RWPE2 (cell line): ENCODE data around the gene ZMIZ1.

Experiments used
- ATAC-seq: fragments of 200-7000 bp; cut with Tn5 transposase; 3 replicates; pipeline ENCODE4 v1.9.1; 2021; ENCODE audit warnings: low read depth
- DNase-seq: peaks from one replicate; pipeline ENCODE4 v3.0.0-alpha.2; 2020; ENCODE audit warnings: low spot score
- H3K27ac ChIP-seq: fragments of 450-650 bp; 2 replicates; pipeline ENCODE4 v1.5.1; 2017; ENCODE audit warnings: mild to moderate bottlenecking; ENCODE audit not compliant: poor library complexity, severe bottlenecking
- H3K27me3 ChIP-seq: fragments of 250-450 bp; sonication (Bioruptor Pico); 2 replicates; pipeline ENCODE4 v1.5.1; 2021; ENCODE audit warnings: mild to moderate bottlenecking, moderate library complexity; ENCODE audit not compliant: insufficient read depth, poor library complexity, severe bottlenecking
- H3K36me3 ChIP-seq: fragments of 250-450 bp; sonication (Bioruptor Pico); 2 replicates; pipeline ENCODE4 v1.5.1; 2020; ENCODE audit warnings: low read depth, mild to moderate bottlenecking, moderate library complexity
- H3K4me1 ChIP-seq: fragments of 250-450 bp; sonication (Bioruptor Pico); 2 replicates; pipeline ENCODE4 v1.5.1; 2021; ENCODE audit warnings: mild to moderate bottlenecking, moderate library complexity; ENCODE audit not compliant: insufficient read depth, poor library complexity, severe bottlenecking
- H3K4me3 ChIP-seq: fragments of 250-450 bp; sonication (Bioruptor Pico); 2 replicates; pipeline ENCODE4 v1.5.1; 2021; ENCODE audit warnings: mild to moderate bottlenecking, moderate library complexity; ENCODE audit not compliant: severe bottlenecking
- H3K9me3 ChIP-seq: fragments of 250-450 bp; sonication (Bioruptor Pico); 2 replicates; pipeline ENCODE4 v1.5.1; 2021; ENCODE audit warnings: mild to moderate bottlenecking, moderate library complexity; ENCODE audit not compliant: severe bottlenecking
- TF ChIP-seq, protein P1 (sequence below): fragments of 450-650 bp; IDR thresholded peaks from one replicate; pipeline ENCODE4 v1.5.1; 2017; ENCODE audit warnings: mild to moderate bottlenecking, moderate library complexity; ENCODE audit not compliant: poor library complexity, severe bottlenecking

The ZMIZ1 gene

DNA sequence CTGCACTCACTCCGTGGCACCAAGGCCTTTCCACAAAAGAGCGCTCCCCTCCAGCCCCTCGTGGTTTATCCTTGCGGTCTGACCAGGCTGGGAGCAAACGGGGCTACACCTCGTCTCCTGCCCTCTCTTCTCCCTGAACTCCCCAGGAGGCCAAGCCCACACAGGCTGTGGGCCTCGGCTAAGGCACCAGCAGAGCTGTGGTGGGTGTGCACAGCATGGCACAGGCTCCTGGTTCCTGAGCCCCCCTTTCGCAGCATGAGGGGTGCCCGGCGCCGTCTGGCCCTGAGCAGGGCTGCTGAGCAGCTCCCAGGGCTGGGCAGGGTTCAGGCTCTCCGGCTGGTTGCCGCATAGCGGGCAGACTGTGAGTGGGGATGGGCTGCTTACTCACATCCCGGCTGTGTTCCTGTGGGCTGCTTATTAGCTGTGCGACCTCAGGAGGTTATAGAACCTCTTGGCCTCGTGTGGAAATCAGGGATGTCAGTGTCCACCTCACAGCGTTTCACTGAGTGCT lies 90.4 kb downstream of the ZMIZ1 start:
- ATAC-seq (peak; percentile 59), DNase-seq (no peak)
- Histone ChIP-seq H3K27me3 (no peaks in the 10 kb centered on the region), H3K4me3 (no peak overlapping the region), H3K4me1 (peaks cover 41% of the 10 kb centered on the region), H3K36me3 (no peaks in the 10 kb centered on the region), H3K9me3 (no peaks in the 10 kb centered on the region), H3K27ac (peak overlapping the region; percentile 60)
- TF ChIP-seq, protein P1, sequence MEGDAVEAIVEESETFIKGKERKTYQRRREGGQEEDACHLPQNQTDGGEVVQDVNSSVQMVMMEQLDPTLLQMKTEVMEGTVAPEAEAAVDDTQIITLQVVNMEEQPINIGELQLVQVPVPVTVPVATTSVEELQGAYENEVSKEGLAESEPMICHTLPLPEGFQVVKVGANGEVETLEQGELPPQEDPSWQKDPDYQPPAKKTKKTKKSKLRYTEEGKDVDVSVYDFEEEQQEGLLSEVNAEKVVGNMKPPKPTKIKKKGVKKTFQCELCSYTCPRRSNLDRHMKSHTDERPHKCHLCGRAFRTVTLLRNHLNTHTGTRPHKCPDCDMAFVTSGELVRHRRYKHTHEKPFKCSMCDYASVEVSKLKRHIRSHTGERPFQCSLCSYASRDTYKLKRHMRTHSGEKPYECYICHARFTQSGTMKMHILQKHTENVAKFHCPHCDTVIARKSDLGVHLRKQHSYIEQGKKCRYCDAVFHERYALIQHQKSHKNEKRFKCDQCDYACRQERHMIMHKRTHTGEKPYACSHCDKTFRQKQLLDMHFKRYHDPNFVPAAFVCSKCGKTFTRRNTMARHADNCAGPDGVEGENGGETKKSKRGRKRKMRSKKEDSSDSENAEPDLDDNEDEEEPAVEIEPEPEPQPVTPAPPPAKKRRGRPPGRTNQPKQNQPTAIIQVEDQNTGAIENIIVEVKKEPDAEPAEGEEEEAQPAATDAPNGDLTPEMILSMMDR = no peak

DNA sequence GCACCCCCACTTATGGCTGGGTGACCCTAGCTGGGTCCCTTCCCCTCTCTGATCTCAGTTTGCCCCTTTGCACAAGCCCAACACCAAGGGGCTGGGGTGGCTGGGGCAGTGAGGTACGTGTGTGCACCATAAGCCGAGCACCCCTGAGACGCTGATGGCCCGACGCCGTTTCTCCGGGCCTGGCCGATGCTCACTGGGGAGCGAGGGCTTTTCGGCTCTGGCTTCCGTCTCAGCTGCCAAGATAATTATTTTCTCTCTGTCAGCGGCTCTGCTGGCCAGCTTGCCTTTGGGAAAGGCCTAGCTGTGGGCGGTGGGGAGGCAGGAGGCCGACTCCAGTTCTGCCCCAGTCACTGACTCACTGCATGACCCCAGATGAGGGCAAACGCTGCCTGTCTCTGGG lies 91.0 kb downstream of the ZMIZ1 start:
- TF ChIP-seq, protein P1 = no peak
- Histone ChIP-seq H3K4me1 (peaks cover 39% of the 10 kb centered on the region), H3K36me3 (no peaks in the 10 kb centered on the region), H3K27me3 (no peaks in the 10 kb centered on the region), H3K27ac (peak overlapping the region; percentile 60), H3K9me3 (no peaks in the 10 kb centered on the region), H3K4me3 (no peak overlapping the region)
- ATAC-seq = no peak
- DNase-seq = no peak

DNA sequence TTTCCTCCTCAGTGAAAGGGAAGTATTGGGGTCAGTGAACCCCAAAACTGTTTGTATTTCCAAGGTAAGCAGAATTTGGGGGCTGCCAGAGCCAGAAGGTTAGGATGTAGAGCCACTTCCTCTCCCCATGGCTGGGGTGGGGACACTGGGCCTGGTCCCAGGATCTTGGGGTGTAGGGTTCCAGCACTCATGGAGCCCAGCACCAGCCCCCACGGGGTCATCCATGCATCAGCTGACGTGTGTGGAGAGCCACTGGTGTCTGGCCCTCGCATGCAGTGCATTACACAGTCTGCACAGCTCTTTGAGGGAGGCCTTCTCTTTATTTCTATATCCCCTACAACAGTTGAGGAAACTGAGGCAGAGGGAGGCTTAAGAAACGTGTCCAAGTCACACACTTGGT lies 91.4 kb downstream of the ZMIZ1 start:
- Histone ChIP-seq H3K27me3 (no peaks in the 10 kb centered on the region), H3K4me3 (no peak overlapping the region), H3K36me3 (no peaks in the 10 kb centered on the region), H3K9me3 (no peaks in the 10 kb centered on the region), H3K4me1 (peaks cover 35% of the 10 kb centered on the region), H3K27ac (no peak overlapping the region)
- ATAC-seq (no peak), DNase-seq (no peak)
- TF ChIP-seq, protein P1 = no peak

DNA sequence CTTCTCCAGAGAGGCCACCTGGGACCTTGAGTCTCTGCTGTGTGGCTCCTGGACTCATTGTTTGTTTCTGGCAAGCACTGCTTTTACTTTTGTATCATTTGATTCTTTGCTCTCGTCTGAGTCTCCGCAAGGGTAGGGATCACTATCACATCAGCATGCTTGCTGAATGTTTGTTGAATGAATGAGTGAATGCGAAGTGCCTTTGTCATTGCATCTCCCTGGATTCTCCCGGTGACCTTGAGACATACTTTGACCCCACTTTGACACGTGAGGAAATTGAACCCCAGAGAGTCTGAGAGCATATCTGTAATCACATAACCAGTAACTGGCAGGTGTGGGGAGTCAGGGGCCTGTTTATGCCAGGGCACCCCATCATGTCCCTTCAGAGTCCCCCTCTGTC lies 92.8 kb downstream of the ZMIZ1 start:
- Histone ChIP-seq H3K9me3 (no peaks in the 10 kb centered on the region), H3K36me3 (no peaks in the 10 kb centered on the region), H3K4me1 (peaks cover 30% of the 10 kb centered on the region), H3K27me3 (no peaks in the 10 kb centered on the region), H3K4me3 (no peak overlapping the region), H3K27ac (no peak overlapping the region)
- ATAC-seq (no peak), DNase-seq (no peak)
- TF ChIP-seq, protein P1 = no peak

DNA sequence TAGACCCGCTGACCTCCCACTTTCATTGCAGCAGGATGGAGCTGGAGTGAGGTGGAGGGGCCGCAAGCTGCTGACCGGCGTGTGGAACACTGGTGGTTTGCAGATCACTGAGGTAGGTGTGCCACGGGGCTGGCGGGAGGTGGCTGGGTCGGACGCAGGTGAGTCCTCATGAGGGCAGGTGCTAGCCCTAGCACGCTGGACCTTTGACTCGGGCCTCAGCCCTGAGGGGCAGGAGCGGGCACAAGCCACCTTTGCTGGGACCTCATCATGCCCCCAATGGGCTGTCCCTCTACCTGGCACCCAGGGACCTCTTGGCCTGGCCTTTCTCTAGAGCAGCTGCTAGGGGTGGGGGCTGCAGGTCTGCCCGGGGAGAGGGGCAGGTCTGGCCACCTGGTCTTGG lies 93.3 kb downstream of the ZMIZ1 start:
- Histone ChIP-seq H3K36me3 (no peaks in the 10 kb centered on the region; the same call in 1 of the 2 replicates), H3K27ac (no peak overlapping the region), H3K4me1 (peaks cover 28% of the 10 kb centered on the region), H3K4me3 (no peak overlapping the region), H3K9me3 (no peaks in the 10 kb centered on the region), H3K27me3 (no peaks in the 10 kb centered on the region)
- DNase-seq (no peak), ATAC-seq (no peak)
- TF ChIP-seq, protein P1 = no peak
